ENCODE results near the gene CEACAM1. TPM values are rescaled to one million over a fixed set of nuclear protein-coding genes. Genes with fewer than 3 reads are reported as not detected.

Gene CEACAM1
- total and polyA plus RNA-seq, 2 of the 13 experiments (the other 11 are each of a cell fraction or from before 2014, with no cell fraction given), result 13.5 to 332 TPM

GRCh38 chr19:42497492-42498168 is 30.7 kb downstream of the CEACAM1 start (continued):
- TF ChIP-seq PRDM15 (CRISPR knock-in tag; IDR thresholded peaks at IDR 0.05) (no peak), ZFP1 (CRISPR knock-in tag; IDR thresholded peaks at IDR 0.05) (peak; percentile 41; the same call in 1 of the 2 replicates), JARID2 (CRISPR knock-in tag; IDR thresholded peaks at IDR 0.05; ENCODE audit: insufficient replicate concordance) (no peak), E2F2 (CRISPR knock-in tag; IDR thresholded peaks at IDR 0.05; ENCODE audit: borderline replicate concordance) (no peak), ZBTB49 (CRISPR knock-in tag; IDR thresholded peaks at IDR 0.05; ENCODE audit: borderline replicate concordance) (no peak), ATRX (CRISPR knock-in tag; IDR thresholded peaks at IDR 0.05; ENCODE audit: borderline replicate concordance) (no peak), RFXANK (CRISPR knock-in tag; IDR thresholded peaks at IDR 0.05) (no peak), SRY (CRISPR knock-in tag; IDR thresholded peaks at IDR 0.05) (no peak), ZNF512B (CRISPR knock-in tag; IDR thresholded peaks at IDR 0.05; ENCODE audit: borderline replicate concordance) (no peak), ZNF30 (CRISPR knock-in tag; IDR thresholded peaks at IDR 0.05) (no peak), BORCS8-MEF2B (CRISPR knock-in tag; IDR thresholded peaks at IDR 0.05) (no peak), PAF1 (CRISPR knock-in tag; IDR thresholded peaks at IDR 0.05) (no peak), ZNF598 (CRISPR knock-in tag; IDR thresholded peaks at IDR 0.05; ENCODE audit: borderline replicate concordance) (no peak), ATF6 (CRISPR knock-in tag; conservative IDR thresholded peaks at IDR 0.05) (no peak)

All from HepG2 (cell line).